GM19324 (cell line): ENCODE results near the gene TMBIM4.
"Not testable (repeated sequence)": the region's sequence is repeated elsewhere in the genome, so short reads cannot be mapped to it uniquely, and the experiment has no call there.

Source experiments
- ATAC-seq: cut with Tn5 transposase; IDR thresholded peaks from one replicate; pipeline ENCODE4 v1.9.1; 2021; ENCODE audit warnings: mild to moderate bottlenecking, moderate library complexity; ENCODE audit not compliant: unreplicated experiment, low FRiP score

TMBIM4 gene

DNA sequence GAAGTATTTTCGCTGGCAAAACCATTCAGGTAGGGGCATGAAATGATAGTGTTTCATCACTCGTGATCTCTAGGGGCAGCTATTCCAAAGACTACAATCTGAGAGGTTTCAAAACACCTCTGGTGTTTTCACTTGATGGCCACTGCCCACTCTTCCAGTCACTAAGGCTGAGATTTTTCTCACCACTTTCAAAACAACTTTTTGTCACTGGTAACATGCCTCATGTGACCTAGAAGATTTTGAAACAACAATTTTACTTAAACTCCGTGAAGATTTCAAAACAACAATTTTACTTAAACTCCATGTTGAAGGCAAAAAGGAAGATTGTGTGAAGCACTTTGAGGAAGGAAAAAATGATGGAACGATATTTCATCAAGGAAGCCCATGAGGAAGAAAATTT lies 18.0 kb upstream of the TMBIM4 start:
- ATAC-seq = no peak

DNA sequence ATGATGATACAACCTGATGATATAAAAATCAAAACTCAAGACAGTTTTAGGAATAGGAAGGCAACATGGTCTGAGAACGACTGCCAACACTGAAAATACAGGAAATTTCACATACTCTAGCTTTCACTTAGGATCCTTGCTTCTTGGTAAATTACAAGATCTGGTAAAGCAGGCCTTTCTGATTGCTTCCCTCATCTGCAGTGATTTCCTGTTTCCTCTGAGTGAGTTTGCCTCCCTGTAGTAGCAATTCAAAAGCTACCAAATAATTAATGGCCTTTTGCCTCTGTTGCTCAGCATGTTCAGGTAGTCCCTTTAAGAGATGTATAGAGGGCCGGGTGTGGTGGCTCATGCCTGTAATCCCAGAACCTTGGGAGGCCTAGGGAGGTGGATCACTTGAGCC lies 17.2 kb upstream of the TMBIM4 start:
- no peak for ATAC-seq

DNA sequence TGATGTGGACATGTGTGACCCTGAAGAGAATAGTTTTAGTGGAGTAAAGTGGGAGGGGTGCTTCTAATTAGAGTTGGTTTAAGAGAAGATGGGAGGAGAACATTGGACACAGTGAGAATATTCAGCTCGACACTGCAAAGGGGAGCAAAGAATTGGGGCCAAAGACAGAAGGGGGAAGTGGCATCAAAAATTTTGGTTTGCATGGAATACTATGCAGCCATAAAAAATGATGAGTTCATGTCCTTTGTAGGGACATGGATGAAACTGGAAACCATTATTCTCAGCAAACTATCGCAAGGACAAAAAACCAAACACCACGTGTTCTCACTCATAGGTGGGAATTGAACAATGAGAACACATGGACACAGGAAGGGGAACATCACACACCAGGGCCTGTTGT lies 15.0 kb upstream of the TMBIM4 start:
- not testable (repeated sequence) for ATAC-seq

DNA sequence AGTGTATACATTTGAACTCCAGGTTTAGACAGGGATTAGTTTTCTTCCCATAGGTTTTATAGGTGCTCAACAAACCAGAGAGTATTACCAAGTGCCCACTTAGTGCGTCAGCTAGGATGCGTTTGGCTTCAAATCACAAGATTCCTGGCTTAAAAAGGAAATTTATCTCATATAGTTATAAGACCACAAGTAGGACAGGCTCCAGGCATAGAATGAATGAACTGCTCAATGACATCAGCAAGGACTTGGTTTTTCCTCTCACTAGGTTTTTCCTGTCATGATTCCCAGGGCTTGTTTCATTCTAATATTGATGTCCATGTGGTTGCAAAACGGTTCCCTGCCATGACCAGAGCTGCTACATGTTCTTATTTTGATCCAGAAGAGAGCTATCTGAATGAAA lies 13.2 kb upstream of the TMBIM4 start:
- no peak for ATAC-seq

DNA sequence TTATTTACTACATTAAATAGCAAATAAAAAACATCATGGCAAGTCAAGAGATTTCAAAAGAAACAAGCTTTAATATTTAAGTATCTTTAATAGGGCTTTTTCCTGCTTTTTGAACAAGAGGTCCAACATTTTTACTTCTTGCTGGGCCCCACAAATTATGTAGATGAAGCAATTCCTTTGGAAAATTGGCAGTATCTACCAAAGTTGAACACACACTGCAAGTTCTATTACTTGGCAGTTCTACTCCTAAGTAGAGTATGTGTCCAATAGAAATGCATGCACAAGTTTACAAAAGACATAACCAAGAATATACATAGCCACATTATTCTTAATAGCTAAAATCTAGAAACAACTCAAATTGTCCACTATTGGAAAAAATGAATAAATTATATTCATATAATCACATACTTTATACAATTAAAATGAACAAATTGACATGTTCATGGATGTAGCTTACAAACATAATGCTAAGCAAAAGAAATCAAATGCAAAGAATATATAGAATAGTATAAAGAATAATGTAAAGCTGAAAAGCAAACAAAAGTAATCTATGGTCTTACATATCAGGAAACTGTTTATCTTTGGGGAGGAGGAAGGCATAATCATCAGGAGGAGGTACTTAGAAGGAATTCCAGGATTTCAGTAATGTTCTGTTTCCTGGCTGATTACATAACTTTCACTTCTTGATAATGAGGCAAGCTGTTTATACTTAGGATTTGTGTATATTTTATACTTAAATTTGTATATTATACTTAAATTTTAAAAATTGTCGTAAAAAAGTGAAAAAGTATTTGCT lies 6.5 kb upstream of the TMBIM4 start:
- ATAC-seq = no peak

DNA sequence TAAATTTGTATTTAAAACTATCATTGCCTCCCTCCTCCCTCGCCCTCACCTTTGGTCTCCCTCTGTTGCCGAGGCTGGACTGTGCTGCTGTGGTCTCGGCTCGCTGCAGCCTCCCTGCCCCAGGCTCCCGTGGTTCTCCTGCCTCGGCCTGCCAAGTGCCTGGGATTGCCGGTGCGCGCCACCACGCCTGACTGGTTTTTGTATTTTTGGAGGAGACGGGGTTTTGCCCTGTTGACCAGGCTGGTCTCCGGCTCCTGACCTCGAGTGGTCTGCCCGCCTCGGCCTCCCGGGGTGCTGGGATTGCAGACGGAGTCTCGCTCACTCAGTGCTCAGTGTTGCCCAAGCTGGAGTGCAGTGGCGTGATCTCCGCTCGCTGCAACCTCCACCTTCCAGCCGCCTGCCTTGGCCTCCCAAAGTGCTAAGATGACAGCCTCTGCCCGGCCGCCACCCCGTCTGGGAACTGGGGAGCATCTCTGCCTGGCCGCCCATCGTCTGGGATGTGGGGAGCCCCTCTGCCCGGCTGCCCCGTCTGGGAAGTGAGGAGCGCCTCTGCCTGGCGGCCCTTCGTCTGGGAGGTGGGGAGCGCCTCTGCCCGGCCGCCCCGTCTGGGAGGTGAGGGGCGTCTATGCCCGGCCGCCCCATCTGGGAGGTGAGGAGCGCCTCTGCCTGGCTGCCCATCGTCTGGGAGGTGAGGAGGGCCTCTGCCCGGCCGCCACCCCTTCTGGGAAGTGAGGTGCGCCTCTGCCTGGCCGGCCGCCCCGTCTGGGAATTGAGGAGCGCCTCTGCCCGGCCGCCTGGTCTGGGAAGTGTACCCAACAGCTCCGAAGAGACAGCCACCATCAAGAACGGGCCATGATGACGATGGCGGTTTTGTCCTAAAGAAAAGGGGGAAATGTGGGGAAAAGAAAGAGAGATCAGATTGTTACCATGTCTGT lies 4.9 kb upstream of the TMBIM4 start:
- not testable (repeated sequence) for ATAC-seq

DNA sequence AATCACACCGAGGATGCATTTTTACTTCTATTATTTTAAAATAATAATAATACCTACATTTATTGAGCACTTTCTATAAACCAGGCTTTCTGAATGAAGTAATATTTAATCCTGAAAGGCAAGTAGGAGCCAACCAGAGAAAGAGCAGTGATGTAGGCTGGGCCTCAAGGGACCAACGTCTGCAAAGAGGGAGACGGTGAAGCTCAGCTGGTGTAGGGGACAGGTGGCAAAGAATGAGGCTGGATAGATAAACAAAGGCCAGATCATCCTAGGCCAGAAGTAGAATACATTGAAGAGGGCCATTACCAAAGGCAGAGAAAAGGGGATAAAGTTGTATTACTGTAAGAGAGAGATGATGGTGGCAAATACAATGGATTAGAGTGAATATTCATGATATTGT lies 810 bp upstream of the TMBIM4 start:
- no peak for ATAC-seq

DNA sequence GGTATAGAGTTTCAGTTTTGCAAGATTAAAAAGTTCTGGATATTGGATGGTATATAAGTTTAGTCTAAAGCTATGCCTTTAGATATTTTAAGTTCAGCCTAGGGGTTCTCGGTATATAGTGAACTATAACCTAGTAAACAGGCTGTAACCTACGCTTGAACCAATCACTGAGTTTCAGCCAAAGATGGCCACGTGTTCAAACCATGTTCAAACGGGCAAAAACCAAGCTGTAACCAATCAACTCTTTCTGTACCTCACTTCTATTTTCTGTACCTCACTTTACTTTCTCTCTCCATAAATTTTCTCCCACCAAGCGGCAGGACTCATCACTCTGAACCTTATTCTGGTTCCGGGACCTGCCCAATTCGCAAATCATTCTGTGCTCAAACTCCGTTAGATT lies 1.4 kb downstream of the TMBIM4 start:
- ATAC-seq = no peak

DNA sequence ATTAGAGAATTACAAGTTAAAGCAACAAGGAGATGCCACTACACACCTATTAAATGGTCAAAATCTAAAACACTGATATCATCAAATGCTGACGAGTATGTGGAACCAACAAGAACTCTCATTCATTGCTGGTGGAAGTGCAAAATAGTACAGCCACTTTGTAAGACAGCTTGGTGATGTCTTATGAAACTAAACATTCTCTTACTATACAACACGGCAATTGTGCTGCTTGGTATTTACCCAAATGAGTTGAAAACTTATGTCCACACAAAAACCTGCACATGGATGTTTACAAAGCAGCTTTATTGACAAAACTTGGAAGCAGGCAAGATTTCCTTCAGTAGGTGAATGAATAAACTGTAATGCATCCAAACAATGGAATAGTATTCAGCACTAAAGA lies 3.2 kb downstream of the TMBIM4 start:
- no peak for ATAC-seq

DNA sequence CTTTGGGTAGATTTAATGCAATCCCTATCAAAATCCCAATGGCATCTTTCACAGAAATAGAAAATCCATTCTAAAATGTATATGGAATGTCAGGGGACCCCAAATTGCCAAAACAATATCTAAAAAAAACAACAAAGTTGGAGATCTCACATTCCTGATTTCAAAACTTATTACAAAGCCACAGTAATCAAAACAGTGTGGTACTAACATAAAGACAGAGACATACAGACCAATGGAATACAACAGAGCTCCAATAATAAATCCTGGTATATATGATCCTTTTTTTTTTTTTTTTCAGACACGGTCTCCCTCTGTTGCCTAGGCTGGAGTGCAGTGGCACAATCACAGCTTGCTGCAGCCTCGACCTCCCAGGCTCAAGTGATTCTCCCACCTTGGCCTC lies 4.7 kb downstream of the TMBIM4 start:
- no peak for ATAC-seq

DNA sequence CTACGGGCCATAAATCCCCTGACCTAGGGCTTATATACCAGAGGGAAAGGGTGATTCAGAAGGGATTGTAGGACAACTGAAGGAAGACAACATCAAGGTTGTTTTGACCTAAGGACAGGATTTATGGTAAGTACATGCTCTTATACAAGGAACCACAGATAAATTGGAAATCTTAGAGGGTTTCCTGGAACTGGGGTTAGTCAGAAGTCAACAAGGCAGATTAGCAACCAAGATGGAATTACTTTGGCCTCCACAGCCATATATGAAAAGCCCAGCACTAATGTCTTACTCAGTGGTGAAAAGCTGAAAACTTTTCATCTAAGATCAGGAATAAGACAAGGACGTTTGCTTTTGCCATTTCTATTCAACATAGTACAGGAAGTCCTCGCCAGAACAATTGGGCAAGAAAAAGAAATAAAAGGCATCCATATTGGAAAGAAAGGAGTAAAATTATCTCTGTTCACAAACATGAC lies 5.4 kb downstream of the TMBIM4 start:
- ATAC-seq = no peak

DNA sequence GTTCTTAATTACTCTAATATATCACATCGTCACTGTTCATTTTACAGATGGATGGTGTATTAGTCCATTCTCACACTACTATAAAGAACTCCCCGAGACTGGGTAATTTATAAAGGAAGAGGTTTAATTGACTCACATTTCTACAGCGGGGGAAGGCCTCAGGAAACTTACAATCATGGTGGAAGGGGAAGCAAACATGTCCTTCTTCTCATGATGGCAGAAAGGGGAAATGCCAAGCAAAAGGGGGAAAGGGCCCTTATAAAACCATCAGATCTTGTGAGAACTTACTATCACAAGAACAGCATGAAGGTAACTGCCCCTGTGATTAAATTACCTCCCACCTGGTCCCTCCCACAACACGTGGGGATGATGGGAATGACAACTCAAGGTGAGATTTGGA lies 6.5 kb downstream of the TMBIM4 start:
- no peak for ATAC-seq

DNA sequence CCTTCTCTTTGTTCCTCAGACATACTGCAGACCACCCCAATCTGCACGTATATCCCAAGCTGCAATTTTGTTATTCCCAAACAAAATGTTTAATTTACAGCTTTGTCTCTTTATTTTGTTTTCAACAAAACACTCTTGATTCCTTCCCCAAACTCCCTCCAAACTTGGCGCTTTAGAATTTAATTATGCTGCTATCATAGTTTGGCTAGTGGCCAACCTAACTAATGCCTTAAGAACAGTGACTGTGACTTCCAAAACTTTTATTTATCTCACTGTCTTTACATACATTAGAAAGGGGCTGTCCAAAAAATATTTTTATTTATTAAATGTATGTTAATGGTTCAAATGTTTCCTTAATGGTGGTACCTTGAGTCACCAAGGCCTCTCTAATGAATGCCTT lies 7.1 kb downstream of the TMBIM4 start:
- no peak for ATAC-seq

DNA sequence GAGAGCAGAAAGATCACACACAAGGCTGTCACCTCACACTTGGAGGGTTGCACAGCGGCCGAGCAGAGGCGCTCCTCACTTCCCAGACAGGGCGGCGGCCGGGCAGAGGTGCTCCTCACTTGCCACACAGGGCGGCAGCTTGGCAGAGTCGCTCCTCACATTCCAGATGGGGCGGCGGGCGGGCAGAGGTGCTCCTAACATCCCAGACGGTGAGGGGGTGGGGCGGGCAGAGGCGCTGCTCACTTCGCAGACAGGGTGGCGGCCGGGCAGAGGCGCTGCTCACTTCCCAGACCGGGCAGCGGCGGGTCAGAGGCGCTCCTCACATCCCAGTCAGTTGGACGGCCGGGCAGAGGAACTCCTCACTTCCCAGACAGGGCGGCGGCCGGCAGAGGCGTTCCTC lies 9.1 kb downstream of the TMBIM4 start:
- no peak for ATAC-seq

DNA sequence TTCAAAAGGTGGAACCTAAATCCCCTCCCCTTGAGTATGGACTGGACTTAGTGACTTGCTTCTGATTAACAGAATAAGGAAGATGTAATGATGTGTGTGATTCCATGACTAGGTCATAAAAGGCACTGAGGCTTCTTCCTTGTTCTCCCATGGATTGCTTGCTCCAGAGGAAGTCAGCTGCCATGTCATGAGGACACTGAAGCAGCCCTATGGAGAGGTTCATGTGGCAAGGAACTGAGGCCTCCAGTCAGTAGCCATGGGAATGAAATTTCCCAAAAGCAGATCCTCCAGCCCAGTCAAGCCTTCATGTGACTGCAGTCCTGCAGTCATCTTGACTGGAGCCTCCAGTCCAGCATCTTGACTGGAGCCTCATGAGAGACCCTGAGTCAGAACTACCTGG lies 10.7 kb downstream of the TMBIM4 start:
- no peak for ATAC-seq

DNA sequence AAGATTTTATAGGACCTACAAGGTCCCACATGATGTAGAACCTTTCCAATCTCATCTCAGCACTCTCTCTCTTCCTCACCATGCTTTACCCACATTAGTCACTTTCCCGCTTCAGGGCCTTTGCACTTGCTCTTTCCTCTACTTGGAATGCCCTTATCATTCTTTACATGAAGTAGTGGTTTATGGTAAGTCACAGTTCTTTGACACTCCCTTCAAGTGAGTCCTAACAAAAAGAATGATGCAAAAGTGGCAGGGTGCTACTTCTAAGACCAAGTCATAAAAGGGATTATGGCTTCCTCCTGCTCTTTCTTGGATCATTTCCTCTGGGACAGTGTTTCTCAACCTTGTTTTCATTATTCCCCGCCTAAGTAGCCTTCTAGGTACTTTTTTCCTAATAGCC lies 13.1 kb downstream of the TMBIM4 start:
- ATAC-seq = no peak

DNA sequence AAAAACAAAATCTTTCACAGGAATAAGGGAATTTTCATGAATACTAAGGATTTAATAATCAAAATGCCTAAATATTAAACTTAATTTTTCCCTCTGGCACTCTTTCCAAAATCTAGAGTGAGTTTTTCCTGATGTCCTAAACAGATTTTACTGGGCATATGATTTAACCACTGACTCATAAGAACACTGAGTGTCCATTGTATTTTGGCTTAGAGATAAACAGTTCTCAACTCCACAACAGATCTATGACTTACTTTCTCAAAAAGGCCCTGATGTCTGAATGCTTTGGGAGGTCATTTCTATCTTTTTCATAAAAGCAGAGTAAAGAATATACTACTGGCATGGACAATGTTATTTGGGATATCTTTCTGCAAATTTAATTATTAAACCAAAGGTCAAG lies 15.0 kb downstream of the TMBIM4 start:
- ATAC-seq = no peak

DNA sequence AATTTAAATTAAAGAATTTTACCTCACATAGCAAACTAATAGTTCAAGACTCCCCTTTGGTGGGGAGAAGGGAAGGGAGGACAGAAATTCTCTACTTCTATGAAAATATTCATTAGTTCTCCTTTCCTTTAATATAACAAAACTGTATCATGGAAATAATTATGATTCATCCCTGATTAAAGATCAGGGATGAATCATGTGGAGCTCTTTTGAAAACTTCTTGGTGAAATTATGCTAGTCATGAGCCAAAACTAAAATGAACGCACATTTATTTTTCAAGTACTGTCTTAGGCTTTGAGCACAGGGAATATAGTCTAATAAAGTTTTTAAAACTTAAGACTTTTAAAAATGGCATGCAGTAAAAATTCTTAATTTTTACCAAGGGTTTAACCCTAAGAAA lies 17.1 kb downstream of the TMBIM4 start:
- no peak for ATAC-seq

DNA sequence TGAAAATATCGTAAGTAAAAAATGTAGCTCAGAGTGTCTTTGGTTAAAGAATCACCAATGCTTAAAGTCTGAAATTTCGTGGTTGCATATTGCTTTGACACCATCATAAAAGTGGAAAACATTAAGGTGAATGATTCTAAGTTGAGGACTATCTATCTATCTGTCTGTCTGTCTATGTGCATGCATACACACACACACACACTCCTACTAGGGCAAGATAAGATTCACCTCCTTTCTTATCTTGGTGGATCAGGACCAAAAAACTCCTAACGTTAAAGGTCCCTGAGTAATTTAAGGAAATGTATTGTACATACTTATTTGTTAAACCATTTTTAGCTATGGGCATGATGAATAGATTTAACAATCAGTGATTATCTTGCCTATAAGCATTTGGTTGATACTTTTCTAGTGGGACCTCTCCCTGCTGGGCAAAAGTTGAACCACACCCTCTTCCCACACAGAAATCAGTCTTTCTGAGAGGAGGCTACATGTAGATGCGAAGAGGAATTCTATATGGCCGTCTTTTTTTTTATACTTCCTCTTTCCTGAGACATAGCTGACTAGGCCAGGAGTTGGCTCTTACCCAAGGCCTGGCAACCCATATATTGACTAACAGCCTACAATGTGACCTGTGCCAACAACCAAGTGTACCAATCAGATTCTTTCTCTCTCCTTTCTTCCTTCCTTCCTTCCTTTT lies 19.9 kb downstream of the TMBIM4 start:
- no peak for ATAC-seq

DNA sequence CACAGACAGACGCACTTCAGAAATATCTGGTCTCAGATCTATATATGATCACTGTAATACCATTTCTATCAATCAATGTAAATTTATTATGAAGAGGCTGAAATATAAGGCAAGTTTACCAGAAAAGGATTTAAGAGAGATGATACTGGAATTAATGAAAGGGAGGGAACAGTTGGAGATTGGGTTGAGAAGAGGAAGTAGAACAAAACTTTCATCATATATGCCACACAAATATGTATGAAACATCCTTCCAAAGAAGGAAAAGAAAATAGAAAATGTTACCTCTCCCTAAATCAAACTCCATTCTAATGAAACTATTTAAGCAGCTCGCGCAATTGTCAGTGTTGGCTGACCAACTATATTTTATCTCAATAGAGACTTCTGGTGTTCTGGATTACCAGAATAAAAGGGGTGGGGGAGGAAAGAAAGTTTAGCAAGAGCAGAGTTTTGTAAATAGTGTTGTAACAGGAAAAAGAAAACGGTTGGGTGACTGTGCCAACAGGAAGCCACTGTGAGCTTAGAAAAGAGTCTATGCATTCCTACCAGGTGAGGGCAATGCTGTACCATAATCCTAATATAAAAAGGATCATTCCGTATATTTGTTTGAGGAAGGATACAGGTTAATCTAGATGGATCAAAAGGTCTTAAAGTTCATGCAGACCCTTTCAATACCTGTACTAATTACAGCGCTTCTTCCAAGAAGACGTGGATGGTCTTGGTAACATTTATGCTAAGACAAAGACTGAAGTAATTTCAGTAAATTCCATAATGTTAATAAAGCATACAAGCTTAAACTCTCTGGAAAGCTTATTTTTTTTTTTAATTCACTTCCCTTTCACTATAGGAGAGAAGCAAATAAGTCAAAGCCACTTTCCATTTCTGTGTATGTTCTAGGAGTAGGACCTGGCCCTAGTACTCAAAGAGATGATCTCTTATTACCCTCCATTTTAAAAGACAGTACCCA lies 24.7 kb downstream of the TMBIM4 start:
- no peak for ATAC-seq
